Endothelial cell of umbilical vein (primary cell): ENCODE measurements around the gene CENPP. TPM values are rescaled to one million over a fixed set of nuclear protein-coding genes. Genes with fewer than 3 reads are reported as not detected.

Source experiments
- BruUV-seq: library from RNA; stranded (reverse); fragments of 400-500 nt; replicated peaks from 2 replicates; lab custom pipeline; 2021; lab: Mats Ljungman, UMichigan
- CTCF ChIA-PET: fragments of 300-600, 350-600 bp; sonication (Branson Sonifier 250); formaldehyde crosslinking; loops from one replicate; lab custom pipeline; 2021; ENCODE audit warnings: antibody characterized with exemption, inconsistent platforms; lab: Charles Lee
- POLR2A ChIA-PET: fragments of 300-600, 350-600 bp; sonication (Branson Sonifier 250); formaldehyde crosslinking; loops from one replicate; lab custom pipeline; 2021; ENCODE audit warnings: antibody characterized with exemption, inconsistent platforms; lab: Charles Lee
- DNase-seq: peaks from one replicate; pipeline ENCODE4 v3.0.0-alpha.2; 2011; ENCODE audit warnings: low read depth, low spot score
- FAIRE-seq: peaks from 2 replicates; lab custom pipeline; 2011; peaks lifted over from hg19 to GRCh38; lab: Jason Lieb, UNC
- H2AFZ ChIP-seq: 2 replicates; pipeline ENCODE4 v1.6.0; 2012; ENCODE audit warnings: low read depth, low read length, control low read depth, inconsistent platforms
- H3K27ac ChIP-seq: 2 replicates; pipeline ENCODE4 v1.5.1; 2011; ENCODE audit warnings: low read depth, mild to moderate bottlenecking, control low read depth, low read length, moderate library complexity; ENCODE audit not compliant: insufficient read depth
- H3K27me3 ChIP-seq, 2 experiments: 2 replicates each; pipeline versions ENCODE4 v1.6.0 to v1.6.1; 2011; ENCODE audit warnings: low read length in 2 of 2, mixed read lengths in 1 of 2; ENCODE audit not compliant: control insufficient read depth in 2 of 2, insufficient read depth in 2 of 2
- H3K36me3 ChIP-seq, 2 experiments: 2 replicates in 1 of 2; 3 replicates in 1 of 2; pipeline ENCODE4 v1.5.1; 2011; ENCODE audit warnings: low read length in 2 of 2, mild to moderate bottlenecking in 1 of 2, moderate library complexity in 1 of 2; ENCODE audit not compliant: control insufficient read depth in 2 of 2, insufficient read depth in 2 of 2; ENCODE audit errors: extremely low read depth in 1 of 2
- H3K4me1 ChIP-seq: 3 replicates; pipeline ENCODE4 v1.5.1; 2011; ENCODE audit warnings: mild to moderate bottlenecking, low read length; ENCODE audit not compliant: control insufficient read depth, insufficient read depth; ENCODE audit errors: extremely low read depth
- H3K4me2 ChIP-seq: 2 replicates; pipeline ENCODE4 v1.6.1; 2011; ENCODE audit warnings: low read length, control low read depth, mixed read lengths; ENCODE audit not compliant: insufficient read depth
- H3K4me3 ChIP-seq, 3 experiments: fragments of 200-600 bp in 1 of 3; sonication (generic), shearing (Covaris generic) in 1 of 3; replicated peaks in 1 of 3; 2 replicates each; pipeline ENCODE4 v1.5.1; 2011 to 2016; ENCODE audit warnings: control low read depth in 3 of 3, low read length in 3 of 3, mild to moderate bottlenecking in 2 of 3, inconsistent platforms in 1 of 3, low read depth in 1 of 3, moderate library complexity in 1 of 3; ENCODE audit not compliant: insufficient read depth in 1 of 3
- H3K79me2 ChIP-seq: 2 replicates; pipeline ENCODE4 v1.6.0; 2012; ENCODE audit warnings: low read length, inconsistent platforms; ENCODE audit not compliant: control insufficient read depth, insufficient read depth
- H3K9ac ChIP-seq: replicated peaks from 2 replicates; pipeline ENCODE3; 2011; ENCODE audit warnings: low read length, control low read depth; ENCODE audit not compliant: insufficient read depth; ENCODE audit errors: extremely low read depth
- H3K9me1 ChIP-seq: replicated peaks from 3 replicates; pipeline ENCODE4 v1.6.0; 2011; ENCODE audit warnings: mild to moderate bottlenecking, low read length; ENCODE audit not compliant: control insufficient read depth, insufficient read depth; ENCODE audit errors: extremely low read depth
- H3K9me3 ChIP-seq: replicated peaks from 2 replicates; pipeline ENCODE4 v1.5.1; 2012; ENCODE audit warnings: low read length, inconsistent platforms; ENCODE audit not compliant: control insufficient read depth, insufficient read depth
- H4K20me1 ChIP-seq: replicated peaks from 2 replicates; pipeline ENCODE3; 2011; ENCODE audit warnings: mild to moderate bottlenecking, low read length; ENCODE audit not compliant: control insufficient read depth, insufficient read depth; ENCODE audit errors: extremely low read depth
- CTCF ChIP-seq, 2 donors: IDR thresholded peaks; 1 replicate in 1 of 2; 2 replicates in 1 of 2; pipeline ENCODE4 v1.5.1; 2011; ENCODE audit warnings: low read length in 2 of 2, mild to moderate bottlenecking in 2 of 2, moderate library complexity in 2 of 2, control low read depth in 1 of 2, inconsistent platforms in 1 of 2, low read depth in 1 of 2; ENCODE audit not compliant: insufficient read depth in 1 of 2; ENCODE audit errors: extremely low read depth in 1 of 2
- EZH2 ChIP-seq: IDR thresholded peaks from 2 replicates; pipeline ENCODE4 v1.6.1; 2012; ENCODE audit warnings: borderline replicate concordance, low read depth, mild to moderate bottlenecking, moderate library complexity, low read length, inconsistent platforms; ENCODE audit not compliant: severe bottlenecking
- FOS ChIP-seq: IDR thresholded peaks from 2 replicates; pipeline ENCODE4 v1.6.1; 2011; ENCODE audit warnings: mild to moderate bottlenecking, low read length, moderate library complexity, borderline replicate concordance; ENCODE audit not compliant: insufficient read depth
- GATA2 ChIP-seq: IDR thresholded peaks from 2 replicates; pipeline ENCODE4 v1.7.0; 2011; ENCODE audit warnings: low read depth, mild to moderate bottlenecking, moderate library complexity, mixed read lengths, low read length; ENCODE audit not compliant: insufficient read length, insufficient read depth
- JUN ChIP-seq: IDR thresholded peaks from 2 replicates; pipeline ENCODE4 v1.6.1; 2011; ENCODE audit warnings: borderline replicate concordance, low read depth; ENCODE audit not compliant: insufficient read length, insufficient read depth
- MAX ChIP-seq: IDR thresholded peaks from 2 replicates; pipeline ENCODE4 v1.6.1; 2011; ENCODE audit not compliant: insufficient read depth, insufficient read length
- MYC ChIP-seq: IDR thresholded peaks from one replicate; pipeline ENCODE4 v1.6.1; 2011; ENCODE audit warnings: mild to moderate bottlenecking, low read depth, low read length
- POLR2A ChIP-seq: IDR thresholded peaks from 2 replicates; pipeline ENCODE4 v1.6.1; 2012; ENCODE audit warnings: low read depth, mild to moderate bottlenecking, control low read depth, low read length
- POLR2AphosphoS5 ChIP-seq: IDR thresholded peaks from 2 replicates; pipeline ENCODE4 v1.6.1; 2012; ENCODE audit warnings: low read depth, mild to moderate bottlenecking, control low read depth, low read length, moderate library complexity; ENCODE audit not compliant: insufficient read depth
- dilution Hi-C: fragments of 300-500 bp; cut with MboI; formaldehyde crosslinking; loops from one replicate; pipeline ENCODE4 v1.15.0; 2019; ENCODE audit warnings: low sequenced_read_pairs; ENCODE audit not compliant: extremely low pct_ligation_motif_present
- intact Hi-C: fragments of 100-400 bp; cut with micrococcal nuclease; formaldehyde crosslinking; loops from one replicate; pipeline ENCODE4 v1.10.0; 2022
- polyA plus RNA-seq, 4 experiments: library from polyadenylated mRNA; depleted of rRNA in 3 of 4; stranded (reverse) in 3 of 4; unstranded in 1 of 4; fragments of >200 nt; gene quantifications; 2 replicates each; pipeline versions ENCODE4 v1.2.1 to v1.2.3, GENCODE V29; 2011 to 2012; ENCODE audit warnings: missing spikeins in 1 of 4
- total RNA-seq: library from RNA; stranded (reverse); gene quantifications from 2 replicates; pipeline ENCODE4 v1.2.3, GENCODE V29; 2021

The CENPP gene
- total and polyA plus RNA-seq, 2 donors (not counting 3 experiments of a cell fraction or from before 2014, with no cell fraction given): 1.2 to 12.0 TPM

- no peaks in the 10 kb centered on the region for H3K9me1 ChIP-seq
- CTCF ChIA-PET: interaction anchor here (2.0 kb wide), 1 partner anchor 10 kb away, joined by 7 read pairs; no protein-coding TSS in a partner anchor
- intact Hi-C loops (no loop called here), dilution Hi-C loops (no loop called here)
- no peak overlapping the region for H3K9ac ChIP-seq
- POLR2A ChIA-PET: no interaction called here
- no peak overlapping the region for H2AFZ ChIP-seq
- H3K4me2 ChIP-seq: no peak overlapping the region
- no TSS peak for BruUV-seq
- no peak overlapping the region for H3K4me3 ChIP-seq
- H4K20me1 ChIP-seq: no peaks in the 10 kb centered on the region
- H3K36me3 ChIP-seq: no peaks in the 10 kb centered on the region
- FAIRE-seq: no peak
- H3K4me1 ChIP-seq: no peaks in the 10 kb centered on the region
- no peaks in the 10 kb centered on the region for H3K79me2 ChIP-seq
- H3K9me3 ChIP-seq: no peaks in the 10 kb centered on the region
- DNase-seq: no peak
- H3K27ac ChIP-seq: no peak overlapping the region
- no peaks in the 10 kb centered on the region for H3K27me3 ChIP-seq
- no peak for TF ChIP-seq MYC
- no peak for TF ChIP-seq MAX
- TF ChIP-seq JUN: no peak
- TF ChIP-seq EZH2: no peak
- TF ChIP-seq GATA2: no peak
- no peak for TF ChIP-seq POLR2AphosphoS5
- TF ChIP-seq POLR2A: no peak
- no peak for TF ChIP-seq CTCF (IDR thresholded peaks at IDR 0.05; ENCODE audit: extremely low read depth in 1 of 2, insufficient read depth in 1 of 2, low read depth in 1 of 2, low read length in 2 of 2)
- no peak for TF ChIP-seq FOS
Measured at GRCh38 chr9:92512622-92513021, 186.9 kb downstream of the CENPP start.
